Neural progenitor cell (in vitro differentiated cells): ENCODE measurements around the gene VSIG10L.

ENCODE experiments used
- EZH2 ChIP-seq: fragments of 200-600 bp; sonication (generic); IDR thresholded peaks from 2 replicates; pipeline ENCODE4 v1.6.1; 2017; ENCODE audit warnings: antibody characterized with exemption, mild to moderate bottlenecking, moderate library complexity
- TF ChIP-seq, protein P1 (sequence below): fragments of 200-600 bp; sonication (generic); IDR thresholded peaks from 2 replicates; pipeline ENCODE4 v1.5.1; 2017; ENCODE audit warnings: antibody characterized with exemption, mild to moderate bottlenecking

DNA sequence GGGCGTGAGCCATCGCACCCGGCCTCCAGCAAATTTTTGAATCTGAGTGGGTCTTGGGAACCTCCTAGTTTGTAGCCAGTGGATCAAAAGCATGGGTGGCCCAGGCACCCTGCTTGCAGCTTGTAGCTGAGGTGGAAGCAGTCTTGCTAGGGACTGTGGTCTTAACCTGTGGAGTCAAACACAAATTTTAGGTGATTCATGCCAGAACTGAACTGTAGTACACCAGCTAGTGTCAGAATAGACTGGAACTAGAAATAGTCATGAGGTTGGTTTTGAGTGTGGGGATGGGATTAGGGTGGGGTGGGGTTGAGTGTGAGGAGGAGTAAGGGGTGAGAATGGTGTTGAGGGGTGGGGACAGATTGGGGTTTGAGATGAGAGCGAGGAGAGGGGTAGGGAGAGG is 40.1 kb upstream of the VSIG10L start:
- TF ChIP-seq, protein P1, sequence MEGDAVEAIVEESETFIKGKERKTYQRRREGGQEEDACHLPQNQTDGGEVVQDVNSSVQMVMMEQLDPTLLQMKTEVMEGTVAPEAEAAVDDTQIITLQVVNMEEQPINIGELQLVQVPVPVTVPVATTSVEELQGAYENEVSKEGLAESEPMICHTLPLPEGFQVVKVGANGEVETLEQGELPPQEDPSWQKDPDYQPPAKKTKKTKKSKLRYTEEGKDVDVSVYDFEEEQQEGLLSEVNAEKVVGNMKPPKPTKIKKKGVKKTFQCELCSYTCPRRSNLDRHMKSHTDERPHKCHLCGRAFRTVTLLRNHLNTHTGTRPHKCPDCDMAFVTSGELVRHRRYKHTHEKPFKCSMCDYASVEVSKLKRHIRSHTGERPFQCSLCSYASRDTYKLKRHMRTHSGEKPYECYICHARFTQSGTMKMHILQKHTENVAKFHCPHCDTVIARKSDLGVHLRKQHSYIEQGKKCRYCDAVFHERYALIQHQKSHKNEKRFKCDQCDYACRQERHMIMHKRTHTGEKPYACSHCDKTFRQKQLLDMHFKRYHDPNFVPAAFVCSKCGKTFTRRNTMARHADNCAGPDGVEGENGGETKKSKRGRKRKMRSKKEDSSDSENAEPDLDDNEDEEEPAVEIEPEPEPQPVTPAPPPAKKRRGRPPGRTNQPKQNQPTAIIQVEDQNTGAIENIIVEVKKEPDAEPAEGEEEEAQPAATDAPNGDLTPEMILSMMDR: no peak
- no peak for TF ChIP-seq EZH2
